Activated CD4-positive, alpha-beta memory T cell treated with anti-CD3 and anti-CD28 coated beads, Interleukin-2, amount 10 ng/mL, durations not matched to agents 7 days and 5 days (primary cell): Measurements from ENCODE around the gene MMAA. TPM values are rescaled to one million over a fixed set of nuclear protein-coding genes. Genes with fewer than 3 reads are reported as not detected.
"Not testable (repeated sequence)": the region's sequence is repeated elsewhere in the genome, so short reads cannot be mapped to it uniquely, and the experiment has no call there.

Experiments
- CTCF ChIA-PET: fragments of 350-600 bp; sonication (Branson Sonifier 250); formaldehyde crosslinking; loops from one replicate; lab custom pipeline; 2021; ENCODE audit warnings: antibody characterized with exemption, inconsistent platforms; lab: Charles Lee
- POLR2A ChIA-PET: fragments of 350-600 bp; sonication (Branson Sonifier 250); formaldehyde crosslinking; loops from one replicate; lab custom pipeline; 2021; ENCODE audit warnings: antibody characterized with exemption; lab: Charles Lee
- DNase-seq: peaks from one replicate; pipeline ENCODE4 v3.0.0-alpha.2; 2020
- H3K27ac Mint-ChIP-seq: one replicate; pipeline ENCODE4 v1.8.0; 2021; ENCODE audit warnings: mild to moderate bottlenecking, mixed read lengths
- H3K27me3 Mint-ChIP-seq: one replicate; pipeline ENCODE4 v1.8.0; 2021; ENCODE audit warnings: mixed read lengths
- H3K36me3 Mint-ChIP-seq: one replicate; pipeline ENCODE4 v1.8.0; 2021; ENCODE audit warnings: low read depth, mixed read lengths
- H3K4me1 Mint-ChIP-seq: one replicate; pipeline ENCODE4 v1.8.0; 2021; ENCODE audit warnings: mixed read lengths
- H3K4me3 Mint-ChIP-seq: one replicate; pipeline ENCODE4 v1.8.0; 2021; ENCODE audit warnings: mild to moderate bottlenecking, mixed read lengths
- H3K9me3 Mint-ChIP-seq: one replicate; pipeline ENCODE4 v1.8.0; 2021; ENCODE audit warnings: mixed read lengths
- total RNA-seq, 2 experiments: library from RNA; stranded (reverse); gene quantifications; one replicate each; pipeline ENCODE4 v1.2.3, GENCODE V29; 2021

Gene MMAA
- total RNA-seq, 2 experiments from 2014 or later: 11.3 to 13.5 TPM

DNA sequence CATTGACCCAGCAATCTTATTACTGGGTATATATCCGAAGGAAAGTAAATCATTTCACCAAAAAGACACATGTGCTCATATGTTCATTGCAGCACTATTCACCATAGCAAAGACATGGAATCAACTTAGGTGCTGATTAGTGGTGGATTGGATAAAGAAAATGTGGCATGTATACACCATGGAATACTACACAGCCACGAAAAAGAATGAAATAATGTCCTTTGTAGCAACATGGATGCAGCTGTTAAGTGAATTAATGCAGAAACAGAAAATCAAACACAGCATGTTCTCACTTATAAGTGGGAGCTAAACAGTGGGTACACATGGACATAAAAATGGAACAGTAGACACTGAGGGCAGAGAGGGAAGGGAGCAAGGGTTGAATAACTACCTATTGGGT lies 72.2 kb downstream of the MMAA start:
- POLR2A ChIA-PET, H3K27ac Mint-ChIP-seq, H3K27me3 Mint-ChIP-seq: not testable (repeated sequence)

DNA sequence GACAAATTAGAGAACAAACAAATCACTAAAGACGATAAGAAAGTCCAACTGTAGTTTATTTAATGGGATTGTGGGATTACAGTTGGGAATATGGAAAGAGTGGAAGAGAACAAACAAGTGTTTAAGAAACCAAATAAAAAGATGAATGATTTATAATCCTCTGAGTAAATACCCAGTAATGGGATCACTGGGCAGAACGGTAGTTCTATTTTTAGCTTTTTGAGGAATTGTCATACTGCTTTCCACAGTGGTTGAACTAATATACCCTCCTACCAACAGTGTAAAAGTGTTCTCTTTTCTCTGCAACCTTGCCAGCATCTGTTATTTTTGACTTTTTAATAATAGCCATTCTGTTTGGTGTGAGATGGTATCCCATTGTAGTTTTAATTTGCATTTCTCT lies 75.7 kb downstream of the MMAA start:
- CTCF ChIA-PET: no interaction called here

More for the DNA sequence above, 72.2 kb downstream of the MMAA start:
- H3K4me3 Mint-ChIP-seq, H3K36me3 Mint-ChIP-seq, H3K9me3 Mint-ChIP-seq, H3K4me1 Mint-ChIP-seq, DNase-seq, CTCF ChIA-PET: not testable (repeated sequence)

DNA sequence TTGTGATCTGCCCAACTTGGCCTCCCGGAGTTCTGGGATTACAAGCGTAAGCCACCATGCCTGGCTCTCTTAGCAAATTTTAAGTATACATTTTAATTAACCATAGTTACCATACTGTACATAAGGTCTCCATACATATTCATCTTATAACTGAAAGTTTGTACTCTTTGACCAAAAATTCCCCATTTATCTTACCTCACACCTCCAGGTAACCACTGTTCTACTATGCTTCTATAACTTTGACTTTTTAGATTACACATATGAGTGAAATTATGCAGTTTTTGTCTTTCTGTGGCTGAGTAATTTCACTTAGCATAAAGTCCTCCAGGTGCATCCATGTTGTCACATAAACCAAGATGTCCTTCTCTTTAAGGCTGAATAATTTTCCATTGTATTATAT lies 78.1 kb downstream of the MMAA start:
- CTCF ChIA-PET: no interaction called here
- no peaks in the 10 kb centered on the region for H3K36me3 Mint-ChIP-seq
- DNase-seq: no peak
- no peak overlapping the region for H3K4me3 Mint-ChIP-seq
- H3K27ac Mint-ChIP-seq: no peak overlapping the region
- H3K27me3 Mint-ChIP-seq: no peaks in the 10 kb centered on the region
- peaks cover 3% of the 10 kb centered on the region for H3K9me3 Mint-ChIP-seq
- H3K4me1 Mint-ChIP-seq: no peaks in the 10 kb centered on the region
- POLR2A ChIA-PET: no interaction called here

More for the DNA sequence above, 75.7 kb downstream of the MMAA start:
- no peak overlapping the region for H3K27ac Mint-ChIP-seq
- POLR2A ChIA-PET: no interaction called here
- peaks cover 6% of the 10 kb centered on the region for H3K9me3 Mint-ChIP-seq
- DNase-seq: no peak
- no peaks in the 10 kb centered on the region for H3K36me3 Mint-ChIP-seq
- H3K4me3 Mint-ChIP-seq: no peak overlapping the region
- no peaks in the 10 kb centered on the region for H3K4me1 Mint-ChIP-seq
- H3K27me3 Mint-ChIP-seq: no peaks in the 10 kb centered on the region

DNA sequence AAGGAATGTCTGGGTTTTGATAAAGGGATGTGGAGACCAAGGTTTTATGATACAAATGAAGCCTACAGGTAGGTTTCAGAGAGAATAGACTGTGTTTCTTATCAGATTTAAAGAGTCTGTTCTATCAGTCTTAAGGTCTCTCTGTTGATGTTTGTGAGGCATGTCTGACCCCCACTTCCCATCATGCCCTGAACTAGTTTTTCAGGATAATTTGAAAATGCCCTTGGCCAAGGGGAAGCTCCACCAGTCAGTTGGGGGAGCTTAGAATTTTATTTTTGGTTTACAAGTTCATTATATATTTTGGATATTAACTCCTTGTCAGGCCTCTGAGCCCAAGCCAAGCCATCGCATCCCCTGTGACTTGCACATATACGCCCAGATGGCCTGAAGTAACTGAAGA lies 79.3 kb downstream of the MMAA start:
- no peak overlapping the region for H3K4me3 Mint-ChIP-seq
- no peak overlapping the region for H3K27ac Mint-ChIP-seq
- H3K9me3 Mint-ChIP-seq: peaks cover 3% of the 10 kb centered on the region
- H3K36me3 Mint-ChIP-seq: no peaks in the 10 kb centered on the region
- no peak for DNase-seq
- ChIA-PET CTCF (no interaction called here), POLR2A (no interaction called here)
- no peaks in the 10 kb centered on the region for H3K4me1 Mint-ChIP-seq
- peaks cover 1% of the 10 kb centered on the region for H3K27me3 Mint-ChIP-seq

DNA sequence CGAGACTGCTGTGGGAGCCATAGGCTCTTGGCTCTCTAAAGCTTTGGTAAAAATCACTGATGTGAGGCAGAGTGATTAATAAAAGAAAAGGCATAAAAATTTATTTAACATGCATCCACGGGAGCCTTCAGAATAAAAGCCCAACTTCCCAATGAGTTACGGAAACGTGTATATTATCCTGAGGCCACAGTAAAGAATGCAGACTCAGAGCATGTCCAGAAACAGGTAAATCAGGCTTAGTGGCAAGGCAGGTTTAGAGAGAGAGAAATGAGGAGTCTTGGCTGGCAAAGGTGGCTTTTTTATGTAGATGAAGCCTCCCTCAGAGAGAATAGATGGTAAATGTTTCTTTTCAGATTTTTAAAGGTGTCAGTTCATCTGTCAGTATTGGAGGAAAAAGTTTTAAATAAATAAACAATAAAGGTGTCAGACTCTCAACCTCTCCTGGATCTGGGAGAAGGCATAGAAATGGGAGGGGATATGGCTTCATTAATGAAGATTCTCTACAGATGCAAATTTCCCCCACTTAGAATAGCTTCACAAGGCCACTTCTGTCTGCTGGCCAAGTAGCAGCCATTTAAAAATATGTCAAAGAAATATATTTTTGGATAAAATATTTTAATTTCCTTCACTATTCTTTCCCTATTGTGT lies 84.8 kb downstream of the MMAA start:
- no peak overlapping the region for H3K27ac Mint-ChIP-seq
- H3K9me3 Mint-ChIP-seq: peaks cover 3% of the 10 kb centered on the region
- peaks cover 1% of the 10 kb centered on the region for H3K4me1 Mint-ChIP-seq
- H3K36me3 Mint-ChIP-seq: no peaks in the 10 kb centered on the region
- ChIA-PET POLR2A (no interaction called here), CTCF (no interaction called here)
- H3K27me3 Mint-ChIP-seq: peaks cover 1% of the 10 kb centered on the region
- no peak overlapping the region for H3K4me3 Mint-ChIP-seq
- no peak for DNase-seq

DNA sequence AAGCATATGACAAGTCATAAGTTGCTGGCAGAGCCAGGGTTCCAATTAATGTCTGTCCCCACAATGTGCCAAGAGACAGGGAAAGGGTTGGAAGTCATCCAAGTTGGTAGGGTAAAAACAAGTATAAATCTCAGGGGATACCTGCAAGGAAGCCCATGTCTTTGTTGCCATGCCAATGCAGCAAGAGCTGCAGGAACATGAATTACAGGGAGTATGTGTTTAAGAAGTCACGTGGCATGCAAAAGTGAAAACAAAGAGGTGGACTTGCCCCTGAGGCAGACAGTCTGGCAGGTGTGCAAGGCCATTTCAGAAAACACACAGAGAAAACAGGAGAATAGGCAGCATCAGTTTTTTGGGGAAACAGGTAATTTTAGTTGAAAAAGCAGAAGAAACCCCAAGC lies 90.2 kb downstream of the MMAA start:
- Mint-ChIP-seq H3K36me3 (no peaks in the 10 kb centered on the region), H3K4me1 (peaks cover 11% of the 10 kb centered on the region), H3K27me3 (no peaks in the 10 kb centered on the region), H3K9me3 (peaks cover 3% of the 10 kb centered on the region), H3K4me3 (no peak overlapping the region), H3K27ac (no peak overlapping the region)
- DNase-seq: no peak
- POLR2A ChIA-PET: interaction anchor here (0.9 kb wide), 1 partner anchor 90 kb away, joined by 3 read pairs; the partner anchor contains the start of gene MMAA
- CTCF ChIA-PET: no interaction called here

Other genes starting within 250 kb of the MMAA start
- gene SMAD1, start 137.5 kb upstream of the MMAA start, total RNA-seq: 1 to 10 TPM; 1.9 to 2.1 TPM
- gene C4orf51, start 60.8 kb downstream of the MMAA start, total RNA-seq: not detected